Astrocyte (in vitro differentiated cells and primary cell): ENCODE results near the gene NPFFR1.

ENCODE experiments used
- CTCF ChIP-seq: IDR thresholded peaks from 2 replicates; pipeline ENCODE4 v1.5.1; 2011; ENCODE audit warnings: low read depth, mild to moderate bottlenecking, inconsistent platforms, low read length, moderate library complexity; ENCODE audit not compliant: insufficient read depth
- EZH2 ChIP-seq: IDR thresholded peaks from 2 replicates; pipeline ENCODE4 v1.6.1; 2012; ENCODE audit warnings: mild to moderate bottlenecking, low read length, inconsistent platforms; ENCODE audit not compliant: insufficient read depth

GRCh38 chr10:70302292-70302691 is 18.5 kb upstream of the NPFFR1 start:
- TF ChIP-seq CTCF (no peak), EZH2 (no peak)
